ENCODE measurements around the gene ICA1.

GRCh38 chr7:8201846-8202441, 60.0 kb downstream of the ICA1 start:
- TF ChIP-seq POLR2A (IDR thresholded peaks at IDR 0.05; ENCODE audit: low read depth, low read length) (no peak), CTCF (conservative IDR thresholded peaks at IDR 0.05; ENCODE audit: low read depth, low read length) (no peak), CEBPB (IDR thresholded peaks at IDR 0.05; ENCODE audit: low read depth, low read length) (no peak), SMC3 (IDR thresholded peaks at IDR 0.05; ENCODE audit: low read depth, low read length) (no peak), RFX5 (IDR thresholded peaks at IDR 0.05; ENCODE audit: low read depth, low read length) (no peak), ELK1 (IDR thresholded peaks at IDR 0.05; ENCODE audit: borderline replicate concordance, low read depth, low read length) (no peak), MXI1 (IDR thresholded peaks at IDR 0.05; ENCODE audit: borderline replicate concordance, low read depth, low read length) (no peak), RAD21 (IDR thresholded peaks at IDR 0.05; ENCODE audit: low read length) (no peak), CHD1 (IDR thresholded peaks at IDR 0.05; ENCODE audit: low read depth, low read length) (no peak), RCOR1 (IDR thresholded peaks at IDR 0.05; ENCODE audit: insufficient replicate concordance, low read length) (no peak), FOS (IDR thresholded peaks at IDR 0.05; ENCODE audit: low read depth, low read length) (no peak)

Data from IMR-90 (cell line).